DOHH2 (cell line): Measurements from ENCODE around the gene GAB2.

ENCODE experiments used
- CTCF ChIP-seq: fragments of 200-600 bp; sonication (generic); IDR thresholded peaks from one replicate; pipeline ENCODE4 v1.5.1; 2014; ENCODE audit warnings: antibody characterized with exemption, mild to moderate bottlenecking, low read depth, low read length; ENCODE audit not compliant: poor library complexity, severe bottlenecking
- EZH2phosphoT487 ChIP-seq: fragments of 200-600 bp; sonication (generic); IDR thresholded peaks from 2 replicates; pipeline ENCODE4 v1.6.1; 2017; ENCODE audit warnings: borderline replicate concordance, mild to moderate bottlenecking, antibody characterized with exemption, low read length, moderate library complexity, mixed read lengths

GRCh38 chr11:78347956-78348355, 69.7 kb downstream of the GAB2 start:
- TF ChIP-seq CTCF (no peak), EZH2phosphoT487 (no peak)
